NCI-H2081 (cell line): Measurements from ENCODE around the gene LDLRAD3.

ENCODE experiments used
- DNase-seq, 2 experiments: peaks; one replicate each; lab custom pipeline; 2025; lab: John Stamatoyannopoulos, UW

LDLRAD3 gene

DNA sequence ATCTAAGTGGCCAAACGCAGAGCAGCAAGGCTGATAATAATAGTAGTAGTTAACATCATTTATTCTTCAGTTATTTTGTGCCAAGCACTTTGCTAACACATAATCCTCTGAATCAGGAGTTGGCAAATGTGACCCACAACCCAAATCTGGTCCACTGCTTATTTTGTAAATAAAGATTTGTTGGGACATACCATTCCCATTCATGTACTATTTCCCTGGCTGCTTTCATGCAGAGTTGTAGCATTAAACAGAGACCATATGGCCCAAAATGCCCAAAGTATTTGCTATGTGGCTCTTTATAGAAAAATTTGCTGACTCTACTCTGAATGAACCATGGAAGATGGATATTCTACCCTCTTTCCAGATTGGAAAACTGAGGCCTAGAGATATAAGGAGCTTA lies 295.0 kb downstream of the LDLRAD3 start:
- DNase-seq = no peak

DNA sequence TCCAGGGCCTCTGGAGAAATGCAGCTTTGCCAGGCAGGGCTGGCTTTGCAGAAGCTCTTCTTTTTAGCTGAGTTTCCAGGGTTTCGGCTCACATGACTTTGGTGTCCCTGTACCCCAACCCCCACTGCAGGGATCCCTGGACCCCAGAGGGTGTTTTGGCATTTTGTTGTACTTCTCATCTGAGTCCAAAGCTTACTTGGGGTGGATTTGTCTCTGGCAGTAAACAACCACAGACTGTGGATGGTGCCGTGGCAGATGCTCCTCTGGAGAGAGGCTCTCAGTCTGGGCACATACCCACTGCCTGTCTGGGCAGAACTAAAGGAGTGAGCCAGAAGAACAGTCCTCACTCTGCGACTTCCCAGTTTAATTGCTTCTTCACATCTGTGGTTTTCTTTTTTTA lies 295.8 kb downstream of the LDLRAD3 start:
- DNase-seq = no peak

DNA sequence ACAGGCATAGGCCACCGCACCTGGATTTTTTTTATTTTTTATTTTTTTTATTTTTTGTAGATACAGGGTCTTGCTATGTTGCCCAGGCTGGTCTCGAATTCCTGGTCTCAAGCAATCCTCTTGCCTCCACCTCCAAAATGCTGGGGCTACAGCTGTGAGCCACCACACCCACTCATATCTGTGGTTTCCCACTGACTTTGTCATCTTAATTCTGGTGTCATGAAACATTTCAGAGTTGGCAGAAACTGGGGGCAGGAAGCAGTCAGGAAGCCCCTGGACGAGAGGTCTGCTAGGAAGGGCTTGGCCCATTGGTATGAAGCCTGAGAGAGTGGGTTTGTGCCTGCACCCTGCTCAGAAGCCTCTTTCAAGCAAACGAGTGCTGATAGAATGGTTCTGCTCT lies 296.3 kb downstream of the LDLRAD3 start:
- no peak for DNase-seq

GRCh38 chr11:36240801-36241200 lies 296.9 kb downstream of the LDLRAD3 start:
- peak; percentile 4 to 38 for DNase-seq

GRCh38 chr11:36241497-36241896 lies 297.6 kb downstream of the LDLRAD3 start:
- DNase-seq = no peak

- DNase-seq = no peak
Measured at GRCh38 chr11:36243641-36244040, 299.8 kb downstream of the LDLRAD3 start.

DNA sequence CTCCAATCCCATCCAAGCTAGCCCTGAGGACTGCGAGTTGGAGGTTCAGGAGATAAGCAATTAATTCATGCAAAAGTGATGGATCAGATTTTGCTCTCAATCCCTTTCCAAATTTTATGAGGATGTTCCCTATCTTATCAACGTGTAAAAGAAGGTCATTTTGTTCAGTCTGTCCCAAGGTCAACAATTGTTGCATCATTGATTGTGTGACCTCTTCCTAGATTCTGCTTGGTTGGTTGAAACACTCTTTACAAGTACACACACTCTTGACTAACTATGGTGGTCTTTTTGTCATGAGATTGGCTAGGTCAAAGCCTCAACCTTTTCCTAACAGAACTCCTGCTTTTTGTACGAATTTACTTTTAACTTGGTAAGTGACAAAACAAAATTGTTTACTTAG lies 303.6 kb downstream of the LDLRAD3 start:
- DNase-seq = no peak

- DNase-seq = no peak
Measured at GRCh38 chr11:36248436-36248835, 304.6 kb downstream of the LDLRAD3 start.

DNA sequence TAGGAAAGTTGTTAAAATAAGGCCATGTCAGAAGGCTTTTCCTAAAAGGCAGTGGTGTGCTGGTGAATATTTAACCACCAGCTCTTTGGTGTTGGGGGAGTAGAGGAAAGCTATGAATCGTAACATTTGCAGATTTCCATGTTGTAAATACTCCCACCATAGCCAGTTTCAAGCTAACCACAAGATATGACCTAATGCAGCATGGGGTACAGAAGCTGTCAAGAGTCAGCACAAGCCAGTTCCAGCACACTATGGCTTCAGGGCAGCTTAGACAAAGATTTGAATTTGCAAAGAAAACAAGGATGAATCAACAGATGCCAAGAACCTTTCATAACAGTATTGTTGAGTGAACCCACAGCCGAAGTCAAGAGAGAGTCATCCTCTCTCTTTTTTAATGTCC lies 305.4 kb downstream of the LDLRAD3 start:
- no peak for DNase-seq

DNA sequence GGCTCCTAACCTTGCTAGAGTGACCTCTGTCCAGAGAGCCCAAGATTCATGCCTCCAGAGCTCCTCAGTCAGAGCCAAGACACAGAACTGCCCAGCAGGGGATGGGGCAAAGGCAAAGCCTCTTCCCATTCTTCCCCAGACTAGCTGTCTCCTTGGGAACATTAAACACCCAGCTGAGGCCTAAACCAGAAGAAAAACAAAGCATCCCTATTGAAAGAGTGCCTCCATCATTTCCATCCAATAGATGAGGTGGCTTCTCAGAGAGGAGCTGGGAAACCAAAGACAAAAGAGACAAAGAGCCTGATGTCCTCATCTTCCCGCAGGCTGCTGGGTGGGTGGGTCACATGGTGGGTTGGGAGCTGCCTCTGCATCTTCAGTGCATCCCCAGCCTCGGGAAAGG lies 308.0 kb downstream of the LDLRAD3 start:
- DNase-seq = no peak

- no peak for DNase-seq
Measured at GRCh38 chr11:36253238-36253637, 309.4 kb downstream of the LDLRAD3 start.

GRCh38 chr11:36254713-36255112 lies 310.9 kb downstream of the LDLRAD3 start:
- DNase-seq = no peak

- no peak for DNase-seq
Measured at GRCh38 chr11:36257351-36257750, 313.5 kb downstream of the LDLRAD3 start.

GRCh38 chr11:36258730-36259360 lies 315.0 kb downstream of the LDLRAD3 start:
- DNase-seq = peak; percentile 58 to 73

DNA sequence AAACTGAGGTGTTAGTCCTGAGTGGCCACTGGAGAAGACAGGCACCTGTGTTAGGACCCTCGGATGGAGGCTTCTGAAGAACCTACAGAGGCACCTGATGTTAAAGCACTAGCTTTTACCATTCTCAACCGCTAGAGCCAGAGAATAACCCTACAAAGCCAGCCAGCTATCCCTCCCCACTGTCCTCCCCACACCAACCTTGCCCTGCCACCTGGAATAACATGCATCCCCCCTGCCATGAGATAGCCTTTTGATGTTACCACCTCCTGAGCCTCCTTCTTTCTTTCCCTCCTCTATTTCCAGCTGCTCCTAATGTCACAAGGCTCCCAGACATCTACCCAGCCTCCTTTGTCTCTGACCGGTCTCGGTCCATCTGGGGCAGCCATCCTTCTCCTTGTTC lies 317.2 kb downstream of the LDLRAD3 start:
- no peak for DNase-seq

- DNase-seq = no peak
Measured at GRCh38 chr11:36264011-36264972, 320.4 kb downstream of the LDLRAD3 start.

DNA sequence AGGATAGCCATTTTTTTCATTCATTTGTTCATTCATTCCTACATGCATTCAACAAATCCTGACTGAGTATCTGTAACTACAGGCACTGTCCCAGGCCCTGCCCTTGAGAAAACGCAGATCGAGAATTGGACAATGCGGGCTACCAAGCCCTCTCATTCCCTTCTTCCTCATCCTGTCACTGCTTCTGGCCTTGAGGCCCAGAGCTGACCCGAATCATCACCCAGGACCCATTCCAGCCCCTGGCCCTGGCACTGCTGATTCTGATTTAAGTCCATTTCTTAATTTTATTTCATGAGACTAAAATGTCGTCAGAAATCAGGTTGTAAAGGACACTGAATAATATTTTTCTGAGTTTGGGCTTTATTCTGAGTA lies 321.1 kb downstream of the LDLRAD3 start:
- no peak for DNase-seq

GRCh38 chr11:36265793-36266628 lies 322.1 kb downstream of the LDLRAD3 start:
- peak; percentile 67 to 74 for DNase-seq

DNA sequence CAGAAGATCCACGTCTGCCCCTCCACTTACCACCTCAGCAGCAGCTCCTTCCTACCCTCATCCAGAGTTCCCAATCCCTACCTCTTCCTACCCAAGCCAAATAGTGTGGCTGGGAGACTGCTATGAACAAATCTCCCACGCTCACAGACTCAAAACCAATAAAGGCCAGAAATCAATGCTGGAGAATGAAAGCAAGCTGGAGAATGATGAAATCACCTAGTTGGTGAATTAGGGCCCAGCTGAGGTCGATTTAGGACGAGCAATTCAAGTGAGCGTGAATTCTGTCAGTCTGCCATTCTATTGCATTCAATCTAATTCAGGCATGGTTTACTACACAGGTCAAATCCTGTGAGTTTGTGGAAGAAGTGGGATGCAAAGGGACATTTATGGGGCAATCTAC lies 322.9 kb downstream of the LDLRAD3 start:
- DNase-seq = no peak

- DNase-seq = no peak
Measured at GRCh38 chr11:36268337-36268985, 324.6 kb downstream of the LDLRAD3 start.

DNA sequence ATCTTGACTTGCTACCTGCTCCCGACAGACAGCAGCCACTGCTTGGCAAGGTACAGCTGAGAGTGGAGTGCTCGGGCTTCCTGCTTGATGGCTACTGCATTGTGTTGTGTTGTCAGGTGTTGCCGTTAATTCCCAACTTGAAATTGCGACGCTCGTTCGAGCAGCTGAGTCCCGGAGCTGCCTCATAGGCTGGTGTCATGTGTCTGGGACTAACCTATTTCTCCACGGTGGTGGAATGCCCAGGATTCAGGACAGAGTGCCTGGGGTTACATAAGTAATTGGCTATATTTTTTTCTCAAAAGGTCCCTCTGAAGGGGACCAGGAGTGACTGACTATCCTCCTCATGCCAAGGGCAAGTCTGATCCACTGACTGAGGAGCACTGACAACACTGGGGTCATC lies 326.8 kb downstream of the LDLRAD3 start:
- DNase-seq = no peak

DNA sequence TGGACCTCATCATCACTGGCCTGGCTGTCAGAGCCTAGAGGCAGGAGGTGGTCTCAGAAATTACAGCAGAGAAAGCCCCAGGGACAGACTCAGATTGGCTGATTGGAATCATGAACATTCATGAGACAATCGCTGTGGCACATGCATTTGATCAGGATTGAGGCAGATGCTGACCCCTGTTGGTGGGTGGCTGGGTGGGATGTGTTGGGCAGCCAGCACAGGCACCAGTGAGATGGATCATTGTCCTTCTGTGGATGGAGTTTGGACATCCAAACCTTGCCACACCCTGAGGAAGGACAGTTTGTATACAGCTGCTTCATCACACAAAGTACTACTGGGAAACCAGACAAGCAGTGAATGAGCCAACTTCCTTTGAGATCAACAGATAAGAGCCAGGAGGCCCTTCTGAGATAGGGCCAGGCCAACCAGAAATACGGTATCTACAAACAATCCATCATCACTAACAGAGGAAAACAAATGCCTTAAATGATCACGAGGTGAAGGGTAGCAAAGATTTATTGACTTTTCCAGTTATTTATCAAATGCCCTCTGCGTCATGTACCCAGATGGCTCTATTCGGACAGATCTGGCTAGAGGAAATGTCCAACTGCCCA lies 328.0 kb downstream of the LDLRAD3 start:
- no peak for DNase-seq
